ENCODE data around the gene CHST4.
"Not testable (repeated sequence)": the region's sequence is repeated elsewhere in the genome, so short reads cannot be mapped to it uniquely, and the experiment has no call there.

The CHST4 gene

DNA sequence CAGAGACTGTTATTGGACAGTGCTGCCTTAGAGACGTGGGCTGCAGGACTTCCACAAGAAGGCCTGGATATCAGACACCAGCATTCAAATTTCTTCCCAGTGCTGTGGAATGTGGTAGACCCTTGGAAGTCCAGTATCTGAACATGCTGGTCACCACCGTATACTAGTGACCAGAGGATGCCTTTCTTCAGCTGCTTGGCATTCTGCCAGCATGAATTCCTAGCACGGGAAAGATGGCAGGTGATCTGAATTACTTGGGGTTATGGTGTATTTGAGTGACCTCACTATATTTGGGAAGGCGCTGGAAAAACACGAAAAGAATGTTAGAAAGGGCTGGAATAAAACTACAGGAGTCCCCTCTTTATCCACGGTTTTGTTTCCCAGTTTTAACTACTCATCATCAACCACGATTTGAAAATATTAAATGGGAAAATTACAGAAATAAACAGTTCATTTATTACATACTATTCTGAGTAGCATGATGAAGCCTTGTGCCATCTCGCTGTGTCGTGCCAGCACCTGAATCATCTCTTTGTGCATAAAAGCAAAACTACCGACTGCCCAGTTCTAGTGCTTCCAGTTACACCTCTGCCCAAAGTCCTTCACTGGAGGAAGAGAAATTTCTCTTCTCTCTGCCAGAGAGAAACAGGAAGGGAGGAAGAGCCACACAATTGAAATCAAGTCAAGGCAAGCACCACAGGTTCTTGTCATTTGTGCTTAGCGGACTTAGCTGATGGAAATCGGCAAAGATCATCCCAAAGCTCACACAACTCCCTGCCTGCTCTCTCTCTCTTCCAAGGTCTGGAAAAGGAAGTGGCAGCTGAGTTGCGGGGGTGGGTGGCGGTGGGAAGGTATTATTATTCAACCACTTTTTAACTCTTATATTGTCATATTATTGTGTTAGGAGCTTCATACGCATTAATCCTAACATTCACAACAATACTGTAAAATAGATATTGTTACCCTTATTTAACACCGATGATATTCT, 1.4 kb upstream of the CHST4 start:
- no peak for DNase-seq (ENCODE audit: low read depth)

DNA sequence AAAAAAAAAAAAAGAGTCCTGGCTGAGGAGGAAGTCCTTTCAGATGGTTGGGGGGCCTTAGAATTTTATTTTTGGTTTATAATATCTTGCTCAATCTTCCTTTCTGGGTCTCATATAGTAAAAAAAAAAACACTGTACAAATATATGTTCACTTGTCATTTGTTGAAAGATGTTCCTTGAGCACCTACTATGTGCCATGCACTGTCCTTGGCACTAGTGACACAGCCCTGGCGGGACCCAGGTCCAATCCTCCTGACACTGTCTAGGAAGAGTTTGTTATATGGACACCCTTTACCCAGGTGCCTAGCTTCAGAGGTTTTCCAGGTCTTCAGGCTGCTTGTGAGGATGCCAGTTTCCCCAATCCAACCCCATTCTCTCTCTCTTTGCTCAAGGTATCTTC, 2.0 kb downstream of the CHST4 start:
- no peak for DNase-seq (ENCODE audit: low read depth)

GRCh38 chr16:71528863-71529262, 2.6 kb downstream of the CHST4 start:
- no peak for DNase-seq (ENCODE audit: low read depth)

DNA sequence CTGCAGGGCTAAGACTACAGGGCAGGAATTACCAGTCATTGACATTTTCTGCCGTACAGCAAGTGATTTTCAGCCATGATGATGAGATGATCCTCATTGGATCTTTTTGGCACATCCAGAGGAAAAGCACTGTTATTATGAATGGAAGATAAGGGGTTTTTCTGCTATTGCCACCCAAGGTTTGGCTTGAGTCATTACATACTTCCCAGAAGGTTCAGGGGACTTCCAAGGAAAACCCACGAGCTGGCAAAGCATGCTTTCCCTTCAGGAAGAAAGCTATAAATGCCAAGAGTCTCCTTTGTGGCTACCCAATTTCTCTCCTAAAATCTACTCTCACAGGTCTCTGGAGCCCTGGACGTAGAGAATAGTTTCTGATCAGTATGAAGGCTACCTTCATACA, 6.1 kb downstream of the CHST4 start:
- no peak for DNase-seq (ENCODE audit: low read depth)

DNA sequence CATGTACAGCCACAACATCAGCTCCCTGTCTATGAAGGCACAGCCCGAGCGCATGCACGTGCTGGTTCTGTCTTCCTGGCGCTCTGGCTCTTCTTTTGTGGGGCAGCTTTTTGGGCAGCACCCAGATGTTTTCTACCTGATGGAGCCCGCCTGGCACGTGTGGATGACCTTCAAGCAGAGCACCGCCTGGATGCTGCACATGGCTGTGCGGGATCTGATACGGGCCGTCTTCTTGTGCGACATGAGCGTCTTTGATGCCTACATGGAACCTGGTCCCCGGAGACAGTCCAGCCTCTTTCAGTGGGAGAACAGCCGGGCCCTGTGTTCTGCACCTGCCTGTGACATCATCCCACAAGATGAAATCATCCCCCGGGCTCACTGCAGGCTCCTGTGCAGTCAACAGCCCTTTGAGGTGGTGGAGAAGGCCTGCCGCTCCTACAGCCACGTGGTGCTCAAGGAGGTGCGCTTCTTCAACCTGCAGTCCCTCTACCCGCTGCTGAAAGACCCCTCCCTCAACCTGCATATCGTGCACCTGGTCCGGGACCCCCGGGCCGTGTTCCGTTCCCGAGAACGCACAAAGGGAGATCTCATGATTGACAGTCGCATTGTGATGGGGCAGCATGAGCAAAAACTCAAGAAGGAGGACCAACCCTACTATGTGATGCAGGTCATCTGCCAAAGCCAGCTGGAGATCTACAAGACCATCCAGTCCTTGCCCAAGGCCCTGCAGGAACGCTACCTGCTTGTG, 10.7 kb downstream of the CHST4 start:
- no peak for DNase-seq (ENCODE audit: low read depth)

DNA sequence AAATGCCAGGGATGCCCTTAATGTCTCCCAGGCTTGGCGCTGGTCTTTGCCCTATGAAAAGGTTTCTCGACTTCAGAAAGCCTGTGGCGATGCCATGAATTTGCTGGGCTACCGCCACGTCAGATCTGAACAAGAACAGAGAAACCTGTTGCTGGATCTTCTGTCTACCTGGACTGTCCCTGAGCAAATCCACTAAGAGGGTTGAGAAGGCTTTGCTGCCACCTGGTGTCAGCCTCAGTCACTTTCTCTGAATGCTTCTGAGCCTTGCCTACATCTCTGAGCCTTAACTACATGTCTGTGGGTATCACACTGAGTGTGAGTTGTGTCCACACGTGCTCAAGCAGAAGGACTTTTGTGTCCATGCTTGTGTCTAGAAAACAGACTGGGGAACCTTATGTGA, 11.4 kb downstream of the CHST4 start:
- DNase-seq (ENCODE audit: low read depth), result peak; percentile 9

DNA sequence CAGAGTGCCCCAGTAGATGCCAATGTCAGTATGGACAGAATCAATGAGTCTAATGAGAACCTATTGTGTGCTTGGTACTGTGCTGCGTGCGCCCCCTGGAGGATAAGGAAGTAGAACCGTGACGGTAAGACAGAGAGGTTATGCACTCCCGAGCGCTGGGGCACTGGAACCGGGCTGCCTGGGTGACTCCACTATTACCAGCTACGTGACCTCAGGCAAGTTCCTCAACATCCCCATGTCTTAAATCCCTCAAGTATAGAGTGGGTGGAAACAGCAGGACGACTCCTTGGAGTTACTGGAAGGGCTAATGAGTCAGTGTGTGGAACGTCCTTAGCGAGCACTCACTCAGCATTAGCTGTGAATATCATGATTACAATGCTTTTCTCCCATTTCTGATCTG, 16.2 kb downstream of the CHST4 start:
- peak; percentile 37 for DNase-seq (ENCODE audit: low read depth)

DNA sequence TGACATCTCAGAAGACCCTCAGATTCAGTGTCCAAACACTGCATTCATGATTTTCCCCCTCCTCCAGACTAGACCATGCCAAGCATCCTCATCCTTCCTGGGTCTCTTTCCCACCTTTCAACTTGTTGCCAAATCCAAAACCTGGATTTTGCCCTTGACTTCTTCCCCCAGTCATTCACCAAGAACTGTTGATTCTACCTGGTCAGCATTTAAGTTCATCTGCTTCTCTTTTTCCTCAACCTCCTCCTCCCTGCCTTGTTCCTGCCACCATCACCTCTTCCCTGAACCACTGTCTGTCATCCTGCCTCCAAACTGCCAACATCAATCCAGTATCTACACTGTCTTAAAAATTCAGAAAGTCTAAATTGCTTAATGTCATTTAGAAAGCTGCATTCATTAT, 20.9 kb downstream of the CHST4 start:
- DNase-seq (ENCODE audit: low read depth), result no peak

GRCh38 chr16:71552698-71553503, 26.7 kb downstream of the CHST4 start:
- no peak for DNase-seq (ENCODE audit: low read depth)

GRCh38 chr16:71555230-71555891, 29.1 kb downstream of the CHST4 start:
- DNase-seq (ENCODE audit: low read depth), result no peak

GRCh38 chr16:71557299-71557698, 31.1 kb downstream of the CHST4 start:
- DNase-seq (ENCODE audit: low read depth), result no peak

DNA sequence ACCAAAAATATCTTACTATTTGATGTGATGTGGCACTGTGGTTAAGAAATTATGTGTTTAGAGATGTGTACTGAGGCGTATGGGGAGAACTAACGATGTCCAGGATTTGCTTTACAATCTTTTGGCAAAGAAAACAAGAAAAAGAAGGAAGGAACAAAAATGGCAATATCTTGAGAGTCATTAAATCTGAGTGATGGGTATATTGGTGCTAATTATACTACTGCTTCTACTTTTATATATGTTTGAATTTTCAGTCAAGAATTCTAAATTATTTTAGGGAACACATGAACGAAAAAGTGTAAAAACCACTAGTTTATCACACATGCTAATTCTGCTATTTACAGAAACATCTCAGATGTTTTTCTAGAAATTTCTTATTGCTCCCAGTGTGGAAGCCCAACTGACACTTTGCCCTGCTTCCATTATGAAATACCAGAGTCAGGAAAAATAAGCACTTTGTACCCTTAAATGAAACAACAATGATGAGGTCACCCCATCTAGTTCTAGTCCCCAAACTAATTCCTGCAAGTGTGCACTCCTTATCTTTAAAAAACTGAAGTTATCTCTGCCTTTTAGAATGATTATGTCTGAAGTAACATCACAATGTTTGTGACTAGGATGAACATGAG, 31.8 kb downstream of the CHST4 start:
- no peak for DNase-seq (ENCODE audit: low read depth)

- DNase-seq (ENCODE audit: low read depth), result no peak
Observed at GRCh38 chr16:71559855-71560254, 33.6 kb downstream of the CHST4 start.

DNA sequence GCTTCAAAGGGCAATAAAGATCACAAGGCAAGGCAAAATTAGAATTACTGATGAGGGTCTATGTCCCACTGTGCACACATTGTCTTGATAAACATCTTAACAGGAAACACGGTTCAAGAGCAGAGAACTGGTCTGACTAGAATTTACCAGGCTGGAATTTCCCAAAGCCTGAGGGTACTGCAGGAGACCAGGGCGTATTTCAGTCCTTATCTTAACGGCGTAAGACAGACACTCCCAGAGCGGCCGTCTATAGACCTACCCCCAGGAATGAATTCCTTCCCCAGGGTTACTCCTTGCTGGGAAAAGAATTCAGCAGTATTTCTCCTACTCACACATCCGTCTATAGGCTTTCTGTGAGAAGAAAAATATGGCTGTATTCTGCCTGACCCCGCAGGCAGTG, 35.7 kb downstream of the CHST4 start:
- not testable (repeated sequence) for DNase-seq (ENCODE audit: low read depth)

- no peak for DNase-seq (ENCODE audit: low read depth)
Observed at GRCh38 chr16:71562552-71562951, 36.3 kb downstream of the CHST4 start.

DNA sequence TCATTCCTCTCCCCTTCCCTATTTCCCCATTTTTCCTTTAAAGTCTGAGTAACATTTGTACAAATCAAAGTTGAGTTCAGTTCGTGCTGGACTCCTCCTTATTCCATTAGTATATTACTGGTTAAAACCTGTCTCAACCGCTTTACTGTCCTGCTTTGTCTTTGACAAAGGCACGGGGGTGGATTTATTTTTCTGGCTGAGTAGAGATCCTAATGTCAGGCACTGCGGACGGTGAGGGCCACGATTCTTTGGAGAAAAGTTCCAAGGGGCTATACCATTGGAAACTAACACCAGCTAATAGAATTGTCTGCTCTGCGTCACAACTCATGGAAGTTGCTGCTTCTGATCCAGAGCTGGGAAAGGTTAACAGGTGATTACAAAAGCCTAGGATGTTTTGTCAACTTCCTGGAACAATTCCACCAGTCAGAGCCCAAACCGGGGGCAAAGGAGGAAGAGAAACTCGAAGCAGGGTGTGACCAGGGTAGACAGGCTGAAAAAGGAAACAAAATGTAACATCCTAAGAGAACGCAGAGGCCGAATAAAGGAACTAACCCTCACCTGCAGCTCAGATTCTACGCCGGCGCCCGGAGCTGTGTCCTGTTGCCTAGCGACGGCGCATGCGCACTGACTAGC, 38.2 kb downstream of the CHST4 start:
- DNase-seq (ENCODE audit: low read depth), result no peak

DNA sequence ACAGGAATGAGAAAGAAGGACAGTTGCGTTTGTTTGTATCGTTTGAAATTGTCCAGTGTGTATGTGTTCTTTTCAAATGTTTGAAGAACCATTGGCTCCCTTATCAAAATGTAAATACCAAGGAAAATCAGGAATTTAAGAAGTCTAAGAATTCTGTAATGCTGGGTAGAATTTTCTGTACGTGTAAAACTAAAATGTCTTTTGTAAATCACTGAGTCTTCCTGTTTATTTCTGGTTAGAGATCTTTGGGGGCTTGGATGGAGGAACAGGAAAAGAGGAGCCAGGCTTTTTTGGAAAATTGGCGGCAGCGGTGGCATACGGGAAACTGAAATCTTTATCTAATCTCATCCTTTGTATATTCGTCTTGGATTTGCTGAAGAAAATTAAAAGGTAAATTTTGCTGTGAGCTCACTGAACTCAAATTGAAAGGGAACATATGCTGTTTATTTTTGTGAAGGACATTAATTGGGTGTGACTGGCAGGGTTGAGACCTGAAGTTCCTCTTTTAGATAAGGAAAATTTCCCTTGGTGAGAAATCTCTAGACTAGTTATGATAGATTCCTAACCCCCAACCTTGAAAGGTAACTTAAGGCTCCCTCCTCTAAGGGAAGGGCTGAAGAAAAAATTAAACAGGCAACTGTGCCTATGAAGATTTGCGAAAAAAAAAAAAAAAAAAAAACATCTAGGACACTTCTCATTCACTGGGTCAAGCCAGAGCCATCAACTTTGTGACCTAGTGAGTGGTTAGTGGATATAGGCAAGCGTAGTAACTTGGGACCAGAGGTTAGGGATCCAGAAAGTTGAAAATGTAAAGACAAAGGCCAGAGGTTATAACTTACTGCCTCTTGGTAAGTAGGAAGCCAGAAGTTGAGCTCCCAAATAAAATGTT, 39.8 kb downstream of the CHST4 start:
- DNase-seq (ENCODE audit: low read depth), result no peak

DNA sequence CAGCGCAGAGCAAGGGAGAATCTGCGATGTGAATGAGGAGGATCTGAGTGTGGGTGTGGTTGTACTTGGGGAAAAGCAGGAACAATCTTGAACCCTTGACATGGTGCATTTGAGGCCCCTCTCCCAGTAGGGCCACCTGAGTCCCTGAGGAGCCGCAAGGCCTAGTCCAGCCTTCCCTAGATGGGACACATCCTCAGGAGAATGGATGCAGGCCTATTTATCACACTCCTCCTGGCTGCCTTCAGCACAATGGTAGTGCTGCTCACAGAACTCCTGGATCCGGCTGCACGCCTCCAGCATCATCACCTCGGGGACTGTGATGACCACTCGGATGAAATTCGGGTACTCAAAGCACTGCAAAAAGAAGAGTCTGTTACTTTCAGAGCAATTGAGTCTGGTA, 41.7 kb downstream of the CHST4 start:
- DNase-seq (ENCODE audit: low read depth), result no peak

GRCh38 chr16:71568551-71568950, 42.3 kb downstream of the CHST4 start:
- DNase-seq (ENCODE audit: low read depth), result no peak

- no peak for DNase-seq (ENCODE audit: low read depth)
Observed at GRCh38 chr16:71569621-71570020, 43.4 kb downstream of the CHST4 start.
